B cell (primary cell): ENCODE data around the gene STX18. TPM values are rescaled to one million over a fixed set of nuclear protein-coding genes. Genes with fewer than 3 reads are reported as not detected.

Source experiments
- ATAC-seq: fragments of 200-7000 bp; cut with Tn5 transposase; one replicate; pipeline ENCODE4 v1.10.0; 2021; ENCODE audit warnings: low read depth, mild to moderate bottlenecking, moderate number of reproducible peaks, moderate library complexity
- CTCF ChIA-PET: fragments of 350-600 bp; sonication (Branson Sonifier 250); formaldehyde crosslinking; loops from one replicate; lab custom pipeline; 2021; ENCODE audit warnings: antibody characterized with exemption, inconsistent platforms; lab: Charles Lee
- POLR2A ChIA-PET: fragments of 350-600 bp; sonication (Branson Sonifier 250); formaldehyde crosslinking; loops from one replicate; lab custom pipeline; 2021; ENCODE audit warnings: antibody characterized with exemption; lab: Charles Lee
- DNase-seq: peaks from one replicate; pipeline ENCODE4 v3.0.0; 2013
- H2AFZ ChIP-seq: 2 replicates; pipeline ENCODE4 v1.6.1; 2012; ENCODE audit warnings: mild to moderate bottlenecking, low read depth, low read length; ENCODE audit not compliant: insufficient read depth, poor library complexity, severe bottlenecking
- H3K27ac ChIP-seq, 2 donors: 1 replicate in 1 of 2; 2 replicates in 1 of 2; pipeline ENCODE4 v1.5.1; 2012 to 2013; ENCODE audit warnings: low read length in 2 of 2, mild to moderate bottlenecking in 2 of 2, moderate library complexity in 1 of 2
- H3K27me3 ChIP-seq, 4 experiments: fragments of 200-600 bp in 1 of 4; sonication (generic) in 1 of 4; replicated peaks in 1 of 4; 1 replicate in 2 of 4; 2 replicates in 2 of 4; pipeline versions ENCODE4 v1.6.1 to v1.7.0; 2013 to 2016; ENCODE audit warnings: low read length in 3 of 4, mild to moderate bottlenecking in 2 of 4, mixed read lengths in 1 of 4, moderate library complexity in 1 of 4; ENCODE audit not compliant: insufficient read depth in 4 of 4, control insufficient read depth in 3 of 4; ENCODE audit errors: control extremely low read depth in 1 of 4
- H3K36me3 ChIP-seq, 2 experiments: replicated peaks in 1 of 2; 1 replicate in 1 of 2; 2 replicates in 1 of 2; pipeline versions ENCODE4 v1.6.1 to v1.7.1; 2013; ENCODE audit warnings: low read length in 1 of 2; ENCODE audit not compliant: insufficient read depth in 2 of 2, control insufficient read depth in 1 of 2; ENCODE audit errors: control extremely low read depth in 1 of 2, extremely low read depth in 1 of 2
- H3K4me1 ChIP-seq, 2 donors: fragments of 200-600 bp in 1 of 2; sonication (generic) in 1 of 2; 1 replicate in 1 of 2; 2 replicates in 1 of 2; pipeline versions ENCODE4 v1.5.1 to v1.6.1; 2013 to 2017; ENCODE audit warnings: low read length in 2 of 2; ENCODE audit not compliant: control insufficient read depth in 2 of 2, insufficient read depth in 2 of 2
- H3K4me2 ChIP-seq: replicated peaks from 2 replicates; pipeline ENCODE3; 2012; ENCODE audit warnings: mild to moderate bottlenecking, low read depth, low read length; ENCODE audit not compliant: poor library complexity, severe bottlenecking
- H3K4me3 ChIP-seq, 5 experiments: fragments of 200-600 bp in 1 of 5; sonication (generic) in 1 of 5; 1 replicate in 3 of 5; 2 replicates in 2 of 5; pipeline versions ENCODE4 v1.5.1 to v1.7.0; 2011 to 2016; ENCODE audit warnings: low read length in 4 of 5, mild to moderate bottlenecking in 4 of 5, low read depth in 2 of 5, control low read depth in 1 of 5, moderate library complexity in 1 of 5; ENCODE audit not compliant: insufficient read depth in 1 of 5; ENCODE audit errors: control extremely low read depth in 1 of 5, extremely low read depth in 1 of 5
- H3K79me2 ChIP-seq: fragments of 200-600 bp; sonication (generic); one replicate; pipeline ENCODE4 v1.6.0; 2016; ENCODE audit warnings: low read length; ENCODE audit not compliant: control insufficient read depth, insufficient read depth
- H3K9ac ChIP-seq: fragments of 200-600 bp; sonication (generic); 2 replicates; pipeline ENCODE4 v1.6.1; 2017; ENCODE audit warnings: mild to moderate bottlenecking, low read length, moderate library complexity
- H3K9me3 ChIP-seq, 3 donors: one replicate each; pipeline versions ENCODE4 v1.6.1 to v1.7.1; 2013; ENCODE audit warnings: low read length in 2 of 3; ENCODE audit not compliant: control insufficient read depth in 2 of 3, insufficient read depth in 1 of 3; ENCODE audit errors: control extremely low read depth in 1 of 3
- H4K20me1 ChIP-seq: 2 replicates; pipeline ENCODE4 v1.6.0; 2012; ENCODE audit warnings: mild to moderate bottlenecking, low read length; ENCODE audit not compliant: insufficient read depth, control insufficient read depth, poor library complexity, severe bottlenecking
- H3K27ac Mint-ChIP-seq: one replicate; pipeline ENCODE4 v1.8.0; 2021; ENCODE audit warnings: mixed read lengths
- H3K27me3 Mint-ChIP-seq: one replicate; pipeline ENCODE4 v1.8.0; 2021; ENCODE audit warnings: mixed read lengths
- H3K4me1 Mint-ChIP-seq: one replicate; pipeline ENCODE4 v1.8.0; 2021; ENCODE audit warnings: mixed read lengths
- H3K4me3 Mint-ChIP-seq: one replicate; pipeline ENCODE4 v1.8.0; 2021; ENCODE audit warnings: mixed read lengths
- H3K9me3 Mint-ChIP-seq: one replicate; pipeline ENCODE4 v1.8.0; 2022; ENCODE audit warnings: mixed read lengths; ENCODE audit not compliant: insufficient read depth
- CTCF ChIP-seq: fragments of 200-600 bp; IDR thresholded peaks from one replicate; pipeline ENCODE4 v1.8.0; 2022; ENCODE audit warnings: antibody characterized with exemption, mild to moderate bottlenecking
- EZH2 ChIP-seq: IDR thresholded peaks from 2 replicates; pipeline ENCODE4 v1.6.1; 2012; ENCODE audit warnings: borderline replicate concordance, low read depth, mild to moderate bottlenecking, moderate library complexity, low read length; ENCODE audit not compliant: insufficient read depth, poor library complexity, severe bottlenecking
- WGBS: methylation state at CpG from one replicate; pipeline ENCODE4 v1.1.5; 2013; ENCODE audit warnings: missing lambda C conversion rate; ENCODE audit not compliant: insufficient coverage; 5-methylcytosine and 5-hydroxymethylcytosine counted together
- intact Hi-C: fragments of 100-400 bp; cut with micrococcal nuclease; formaldehyde crosslinking; loops from one replicate; pipeline ENCODE4 v1.10.0; 2022
- polyA plus RNA-seq: library from polyadenylated mRNA; depleted of rRNA; stranded (reverse); fragments of >200 nt; gene quantifications from 2 replicates; pipeline ENCODE4 v1.2.3, GENCODE V29; 2012
- total RNA-seq, 2 donors: library from RNA; stranded (reverse); fragments of 120-200 nt in 1 of 2; gene quantifications; 1 replicate in 1 of 2; 2 replicates in 1 of 2; pipeline versions ENCODE4 v1.2.3 to v1.2.4, GENCODE V29; 2013 to 2022

STX18 gene
- total and polyA plus RNA-seq, 2 donors (not counting 1 experiment from before 2014, with no cell fraction given): 20.3 to 33.6 TPM

- intact Hi-C loops: no loop called here
- H3K4me3 Mint-ChIP-seq: no peak overlapping the region
- POLR2A ChIA-PET: no interaction called here
Measured at GRCh38 chr4:4480205-4480604, 61.6 kb downstream of the STX18 start.

GRCh38 chr4:4479366-4479765 lies 62.5 kb downstream of the STX18 start:
- Mint-ChIP-seq H3K9me3 (no peaks in the 10 kb centered on the region), H3K4me1 (peaks cover 3% of the 10 kb centered on the region), H3K4me3 (no peak overlapping the region), H3K27me3 (no peaks in the 10 kb centered on the region), H3K27ac (no peak overlapping the region)
- Histone ChIP-seq H3K4me1 (no peaks in the 10 kb centered on the region), H3K27ac (no peak overlapping the region), H3K27me3 (no peaks in the 10 kb centered on the region), H3K9ac (no peak overlapping the region), H2AFZ (no peak overlapping the region), H3K4me3 (no peak overlapping the region), H3K36me3 (no peaks in the 10 kb centered on the region), H3K79me2 (peaks cover 49% of the 10 kb centered on the region), H3K9me3 (no peaks in the 10 kb centered on the region), H3K4me2 (no peak overlapping the region), H4K20me1 (peaks cover 19% of the 10 kb centered on the region)
- ChIA-PET POLR2A (no interaction called here), CTCF (interaction anchor here (0.9 kb wide), 1 partner anchor 9 kb away, joined by 8 read pairs; no protein-coding TSS in a partner anchor)
- DNase-seq (no peak), ATAC-seq (no peak)
- intact Hi-C loops: no loop called here
- TF ChIP-seq EZH2: no peak
- TF ChIP-seq CTCF: no peak
- 100% methylated on average over 1 of the region's 2 CpGs for WGBS

More at GRCh38 chr4:4480205-4480604, 61.6 kb downstream of the STX18 start:
- Histone ChIP-seq H3K27me3 (no peaks in the 10 kb centered on the region), H3K36me3 (no peaks in the 10 kb centered on the region), H3K79me2 (peaks cover 54% of the 10 kb centered on the region), H4K20me1 (peaks cover 24% of the 10 kb centered on the region), H2AFZ (no peak overlapping the region), H3K27ac (no peak overlapping the region), H3K4me2 (no peak overlapping the region), H3K4me3 (no peak overlapping the region), H3K4me1 (no peaks in the 10 kb centered on the region), H3K9me3 (no peaks in the 10 kb centered on the region), H3K9ac (no peak overlapping the region)
- Mint-ChIP-seq H3K4me1 (peaks cover 3% of the 10 kb centered on the region), H3K27me3 (no peaks in the 10 kb centered on the region), H3K27ac (no peak overlapping the region), H3K9me3 (no peaks in the 10 kb centered on the region)
- TF ChIP-seq CTCF: no peak
- TF ChIP-seq EZH2: no peak
- ATAC-seq: no peak
- CTCF ChIA-PET: no interaction called here
- no peak for DNase-seq
- 91% methylated on average over 6 of the region's 7 CpGs for WGBS
